GM21515 (cell line): ENCODE measurements around the gene NPHP1.
"Not testable (repeated sequence)": the region's sequence is repeated elsewhere in the genome, so short reads cannot be mapped to it uniquely, and the experiment has no call there.

Source experiments
- ATAC-seq: cut with Tn5 transposase; IDR thresholded peaks from one replicate; pipeline ENCODE4 v1.9.1; 2021; ENCODE audit not compliant: unreplicated experiment

Gene NPHP1

GRCh38 chr2:110204408-110205385 lies at the start of gene NPHP1:
NPHP1 (minus strand) TSS chr2:110205013; CDS start chr2:110204968, 45 bp downstream.
- ATAC-seq: peak; percentile 95

- not testable (repeated sequence) for ATAC-seq
These were observed 43.4 kb upstream of the NPHP1 start for GRCh38 chr2:110248081-110248795.

GRCh38 chr2:110245488-110246435 lies 40.9 kb upstream of the NPHP1 start:
- ATAC-seq: not testable (repeated sequence)

- ATAC-seq: not testable (repeated sequence)
These were observed 38.5 kb upstream of the NPHP1 start for GRCh38 chr2:110243283-110243682.

GRCh38 chr2:110234514-110234913 lies 29.7 kb upstream of the NPHP1 start:
- ATAC-seq: not testable (repeated sequence)

GRCh38 chr2:110229886-110230285 lies 25.1 kb upstream of the NPHP1 start:
- ATAC-seq: not testable (repeated sequence)

GRCh38 chr2:110222626-110223025 lies 17.8 kb upstream of the NPHP1 start:
- not testable (repeated sequence) for ATAC-seq

GRCh38 chr2:110221938-110222337 lies 17.1 kb upstream of the NPHP1 start:
- ATAC-seq: no peak

GRCh38 chr2:110220190-110220564 lies 15.4 kb upstream of the NPHP1 start:
- no peak for ATAC-seq

- ATAC-seq: no peak
These were observed 14.8 kb upstream of the NPHP1 start for GRCh38 chr2:110219496-110220189.

GRCh38 chr2:110218889-110219288 lies 14.1 kb upstream of the NPHP1 start:
- ATAC-seq: not testable (repeated sequence)

- no peak for ATAC-seq
These were observed 12.0 kb upstream of the NPHP1 start for GRCh38 chr2:110216803-110217202.

GRCh38 chr2:110216199-110216598 lies 11.4 kb upstream of the NPHP1 start:
- ATAC-seq: no peak

GRCh38 chr2:110215566-110216158 lies 10.8 kb upstream of the NPHP1 start:
- no peak for ATAC-seq

GRCh38 chr2:110215091-110215490 lies 10.3 kb upstream of the NPHP1 start:
- ATAC-seq: no peak

- not testable (repeated sequence) for ATAC-seq
These were observed 8.7 kb upstream of the NPHP1 start for GRCh38 chr2:110213522-110213921.

GRCh38 chr2:110211938-110212858 lies 7.4 kb upstream of the NPHP1 start, which contains the start of gene MTLN:
MTLN (minus strand) TSS chr2:110212547; CDS start chr2:110212525, 22 bp downstream.
- ATAC-seq: peak; percentile 93

GRCh38 chr2:110205660-110206455 lies 1.0 kb upstream of the NPHP1 start:
- no peak for ATAC-seq
